GM03348 (cell line): Measurements from ENCODE around the gene SERINC1.
"Not testable (repeated sequence)": the region's sequence is repeated elsewhere in the genome, so short reads cannot be mapped to it uniquely, and the experiment has no call there.

Source experiments
- DNase-seq: peaks from one replicate; pipeline ENCODE4 v3.0.0; 2012; ENCODE audit warnings: low spot score

SERINC1 gene

DNA sequence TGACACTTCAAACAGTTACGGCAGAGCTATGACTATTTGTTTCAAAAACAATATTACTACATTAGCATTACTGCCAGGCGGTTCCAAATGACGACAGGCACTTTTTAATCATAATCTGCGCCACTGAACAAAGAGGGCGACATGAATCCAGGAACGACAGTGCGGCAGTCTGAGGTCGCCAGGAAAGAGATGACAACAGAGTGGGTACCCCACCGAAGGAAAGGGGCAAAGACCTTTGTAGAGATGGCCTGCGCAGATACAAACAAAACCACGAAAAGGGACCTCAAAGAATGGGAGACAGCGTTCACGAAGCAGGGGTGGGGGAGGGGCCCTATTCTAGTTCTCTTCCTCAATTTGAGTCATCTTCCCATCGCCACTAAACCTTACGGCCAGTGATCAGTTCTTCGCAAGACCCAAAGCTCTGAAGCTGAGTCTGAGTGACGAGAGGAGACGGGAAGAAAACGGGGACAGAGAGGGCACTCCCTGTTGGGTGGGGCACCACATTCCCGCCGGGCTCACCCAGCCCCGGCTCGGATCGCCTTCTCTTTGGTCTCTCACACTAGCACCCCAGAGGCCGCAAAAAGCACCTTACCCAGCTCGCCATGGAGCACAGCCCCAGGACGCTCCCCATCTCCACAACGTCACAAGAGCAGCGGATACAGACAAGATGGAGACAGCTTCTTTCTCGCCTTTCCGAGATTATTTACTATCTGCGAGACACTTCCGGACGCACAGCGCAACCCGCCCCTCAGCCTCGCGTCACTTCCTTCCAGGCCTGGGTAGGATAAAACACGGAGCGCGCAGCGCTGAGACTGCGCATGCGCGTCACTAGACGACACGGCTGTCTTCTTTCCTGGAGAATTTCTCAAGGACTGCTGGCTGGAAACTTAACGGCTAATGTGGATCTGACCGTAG lies at the start of gene SERINC1:
Gene SERINC1 (minus strand): TSS at position 701 of the 915 bp plus-strand sequence. CDS start 70 bp downstream, at position 631.
- peak; percentile 95 for DNase-seq

DNA sequence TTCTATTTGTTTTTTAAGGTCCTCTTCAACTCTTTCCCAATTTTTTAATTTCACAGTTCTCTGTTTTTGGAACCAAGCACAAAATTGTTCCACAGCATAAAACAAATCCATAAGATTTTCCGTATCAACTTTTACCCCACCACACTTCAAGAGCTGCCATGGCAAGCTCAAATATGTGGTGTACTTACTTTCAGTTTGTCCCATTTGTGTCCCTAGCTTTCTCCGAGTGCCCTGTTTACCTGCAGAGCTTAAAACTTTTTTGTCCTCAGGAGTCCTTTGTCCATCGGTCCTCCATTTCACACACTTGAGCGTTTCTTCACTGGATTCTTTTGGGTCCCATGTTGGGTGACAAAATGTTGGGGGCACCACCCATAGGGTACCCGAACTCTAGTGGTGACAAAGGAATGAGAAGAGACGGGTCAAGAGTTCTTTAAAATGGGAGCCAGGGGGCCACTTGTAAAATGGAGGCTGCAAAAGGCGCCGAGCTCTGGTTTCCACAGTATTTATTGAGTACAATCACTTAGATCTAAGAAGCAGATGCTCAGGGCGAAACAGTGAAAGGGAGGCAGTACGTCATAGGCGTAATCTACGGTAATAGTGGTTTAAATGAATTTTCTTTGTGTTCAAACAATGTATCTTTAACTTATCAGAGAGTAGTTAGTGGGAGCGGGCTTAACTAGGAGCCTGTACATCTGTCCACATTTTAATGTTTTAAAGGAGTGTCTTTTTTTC lies 39.8 kb upstream of the SERINC1 start:
- DNase-seq: no peak

DNA sequence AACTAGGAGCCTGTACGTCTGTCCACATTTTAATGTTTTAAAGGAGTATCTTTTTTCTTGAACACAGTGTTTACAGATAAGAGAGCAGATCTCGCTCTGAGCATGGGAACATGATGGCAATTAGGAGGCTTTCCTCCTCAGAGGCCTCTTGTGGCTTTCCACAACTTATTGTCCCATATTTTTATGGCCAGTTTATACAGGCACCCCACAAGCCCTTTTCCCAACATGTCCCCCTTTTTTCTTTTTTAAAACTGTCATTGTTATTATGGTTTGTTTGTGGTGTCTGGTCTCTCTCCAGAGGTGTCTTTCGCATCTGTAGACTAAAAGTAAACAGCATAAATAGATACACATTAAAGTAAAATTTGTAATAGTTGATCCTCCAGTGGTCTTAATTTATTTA lies 33.6 kb upstream of the SERINC1 start:
- not testable (repeated sequence) for DNase-seq

DNA sequence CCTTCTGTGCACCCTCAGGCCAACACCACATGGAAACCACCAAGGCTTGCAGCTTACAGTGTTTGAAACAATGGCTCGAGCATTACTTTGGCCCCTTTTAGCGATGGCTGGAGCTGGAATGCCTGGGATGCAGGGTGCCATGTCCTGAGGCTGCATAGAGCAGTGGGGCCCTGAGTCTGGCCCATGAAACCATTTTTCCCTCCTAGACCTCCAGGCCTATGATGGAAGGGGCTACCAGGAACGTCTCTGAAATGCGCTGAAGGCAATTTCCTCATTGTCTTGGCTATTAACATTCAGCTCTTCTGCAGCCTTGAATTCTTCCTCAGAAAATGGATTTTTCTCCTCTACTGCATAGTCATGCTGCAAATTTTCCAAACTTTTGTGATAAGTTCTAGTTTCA lies 29.9 kb upstream of the SERINC1 start:
- DNase-seq: no peak

DNA sequence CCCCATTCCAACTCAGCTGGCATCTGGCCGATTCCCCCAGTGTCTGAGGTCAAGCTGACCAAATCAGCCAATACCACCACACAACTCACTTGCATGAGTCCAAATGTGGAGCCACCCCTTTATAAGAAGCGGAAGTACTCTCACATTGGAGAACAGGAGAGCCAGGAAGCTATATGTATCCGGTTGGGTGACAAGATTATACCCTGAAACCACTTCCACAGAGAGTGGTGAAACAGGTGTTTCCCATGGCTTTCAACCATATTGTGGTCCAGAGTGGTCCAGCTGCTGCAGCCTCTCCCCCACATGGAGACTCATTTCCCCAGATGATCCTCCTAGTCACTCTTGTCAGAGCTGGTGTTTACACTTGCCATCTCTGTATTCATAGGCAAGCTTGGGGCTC lies 24.0 kb upstream of the SERINC1 start:
- no peak for DNase-seq

DNA sequence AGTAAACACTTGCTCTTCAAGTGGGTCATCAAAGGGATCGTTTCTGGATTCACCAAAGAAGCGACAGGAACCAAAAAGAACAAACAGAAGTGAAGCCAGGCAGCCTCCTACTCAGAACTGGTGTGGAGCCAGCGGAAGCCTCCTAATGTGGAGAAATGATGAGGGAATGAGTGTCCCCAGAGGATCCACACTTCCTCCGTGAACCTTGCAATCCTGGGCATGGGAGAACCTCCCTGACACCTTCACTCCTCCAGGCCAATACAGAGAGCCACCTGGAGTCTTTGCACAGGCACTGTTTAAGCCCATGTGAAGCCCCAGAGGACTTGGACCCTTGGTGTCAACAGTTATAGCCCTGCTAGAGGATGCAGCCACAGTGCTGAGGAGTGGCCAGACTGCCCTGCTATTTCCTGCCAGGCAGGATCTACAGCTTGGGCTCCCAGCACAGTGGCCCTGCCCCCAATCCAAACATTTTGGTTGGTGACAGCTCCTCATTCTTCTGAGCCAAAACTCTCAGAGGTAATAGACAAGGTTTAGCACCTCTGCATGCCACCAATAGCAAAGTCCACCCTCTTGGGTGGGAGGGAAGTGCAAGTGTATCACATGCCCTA lies 23.2 kb upstream of the SERINC1 start:
- no peak for DNase-seq

DNA sequence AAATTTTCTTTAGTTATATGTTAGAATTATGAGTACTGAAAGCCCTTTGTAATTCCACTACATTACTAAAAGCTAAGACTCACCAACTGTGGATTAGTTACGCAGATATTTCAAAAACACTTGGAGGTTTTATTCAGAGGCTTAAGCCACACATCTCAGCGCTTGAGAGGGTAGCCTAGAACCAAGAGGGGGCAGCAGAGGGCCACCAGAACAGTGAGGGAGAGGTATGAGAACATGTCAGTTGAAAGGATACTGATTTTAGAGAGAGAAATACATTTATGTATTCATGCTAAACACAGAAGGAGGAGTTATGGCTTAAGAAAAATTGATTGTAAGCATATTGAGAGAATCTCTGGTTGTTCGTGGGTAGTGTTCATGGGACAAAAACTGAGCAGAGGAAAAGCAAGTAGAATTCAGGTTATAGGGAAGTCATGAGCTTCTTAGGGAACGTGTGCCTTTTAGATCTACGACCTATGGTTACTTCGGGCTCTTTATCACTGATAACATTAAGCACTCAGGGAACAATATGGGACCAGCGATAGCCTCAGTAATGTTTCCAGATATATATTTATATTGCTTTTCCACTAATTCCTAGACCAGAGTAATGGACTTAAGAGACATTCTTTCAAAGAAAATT lies 20.4 kb upstream of the SERINC1 start:
- peak; percentile 81 for DNase-seq

DNA sequence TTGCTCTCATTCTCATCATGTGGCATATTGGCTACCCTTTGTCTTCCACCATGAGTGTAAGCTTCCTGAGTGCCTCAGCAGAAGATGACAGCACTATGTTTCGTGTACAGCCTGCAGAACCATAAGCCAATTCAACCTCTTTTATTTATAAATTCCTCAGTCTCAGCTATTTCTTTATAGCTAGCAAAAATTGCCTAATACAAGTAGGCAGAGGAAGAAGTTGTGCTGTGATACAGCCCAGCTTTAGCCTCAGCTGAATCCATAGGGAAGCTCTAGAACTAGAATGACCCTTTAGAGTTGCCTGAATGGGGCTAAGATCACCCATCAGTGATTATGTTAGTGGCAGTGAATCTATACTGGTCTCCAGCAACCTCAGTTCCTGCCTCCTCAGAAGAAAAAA lies 19.0 kb upstream of the SERINC1 start:
- DNase-seq: no peak

DNA sequence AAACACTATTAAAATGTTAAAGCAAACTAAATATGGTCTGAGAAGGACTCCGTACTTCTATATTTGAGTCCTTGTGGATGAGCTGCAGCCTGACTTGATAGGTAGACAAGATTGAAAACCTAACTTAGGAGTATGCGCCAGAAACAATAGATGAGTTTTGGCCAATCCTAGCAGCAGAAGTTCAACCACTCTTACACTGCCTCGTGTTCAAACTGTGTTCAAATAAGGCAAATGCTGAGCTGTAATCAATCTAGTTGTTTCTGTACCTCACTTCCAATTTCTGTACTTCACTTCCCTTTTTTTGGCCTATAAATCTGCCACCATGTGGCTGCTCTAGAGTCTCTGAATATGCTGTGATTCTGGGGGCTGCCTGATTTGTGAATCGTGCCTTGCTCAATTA lies 13.2 kb upstream of the SERINC1 start:
- no peak for DNase-seq

DNA sequence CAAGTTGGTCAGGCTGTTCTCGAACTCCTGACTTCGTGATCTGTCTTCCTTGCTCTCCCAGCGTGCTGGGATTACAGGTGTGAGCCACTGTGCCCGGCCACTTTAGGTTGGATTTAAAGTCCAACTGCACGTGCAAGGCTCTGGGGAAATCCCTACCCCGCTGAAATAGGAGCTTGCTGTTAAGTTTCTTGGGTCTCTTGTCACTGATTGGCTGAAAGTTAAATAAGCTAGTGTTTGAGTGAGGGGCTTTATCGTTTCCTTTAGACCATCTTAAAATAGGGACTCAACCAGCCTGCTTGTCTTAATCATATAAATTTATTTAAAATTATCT lies 11.1 kb upstream of the SERINC1 start:
- no peak for DNase-seq

DNA sequence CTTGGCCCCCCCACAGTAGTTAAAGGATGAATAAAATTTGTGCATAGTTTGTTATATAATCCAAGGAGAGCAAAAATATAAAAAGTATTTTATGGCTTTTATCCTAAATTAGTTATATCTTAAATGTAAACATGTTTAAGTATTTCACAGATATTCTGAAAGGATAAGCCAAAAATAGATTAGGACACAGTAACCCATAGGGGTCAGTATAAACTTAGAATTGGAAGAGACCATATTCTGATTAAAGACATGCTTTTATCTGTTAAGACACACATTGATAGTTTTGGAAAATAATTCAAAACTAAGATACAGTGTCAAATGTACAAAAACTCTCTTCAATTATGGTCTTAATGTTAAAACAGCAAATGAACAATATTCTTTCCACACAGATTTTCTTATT lies 4.5 kb upstream of the SERINC1 start:
- DNase-seq: peak; percentile 39

DNA sequence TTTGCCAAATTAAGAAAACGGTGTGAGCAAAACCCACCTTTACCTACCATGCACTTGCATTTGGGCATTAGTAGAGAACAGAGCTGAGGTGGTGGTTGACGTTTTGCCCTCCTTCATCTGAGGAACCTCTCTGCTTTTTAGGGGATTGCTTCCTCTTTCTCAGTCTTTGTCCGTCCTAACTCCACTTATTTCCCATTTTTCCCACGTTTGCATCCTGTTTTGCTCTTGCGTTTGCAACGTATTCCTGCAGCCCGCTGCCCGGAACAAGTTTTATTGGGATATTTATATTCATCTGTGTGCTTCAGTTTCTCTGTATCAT lies 374 bp upstream of the SERINC1 start:
- DNase-seq: no peak

DNA sequence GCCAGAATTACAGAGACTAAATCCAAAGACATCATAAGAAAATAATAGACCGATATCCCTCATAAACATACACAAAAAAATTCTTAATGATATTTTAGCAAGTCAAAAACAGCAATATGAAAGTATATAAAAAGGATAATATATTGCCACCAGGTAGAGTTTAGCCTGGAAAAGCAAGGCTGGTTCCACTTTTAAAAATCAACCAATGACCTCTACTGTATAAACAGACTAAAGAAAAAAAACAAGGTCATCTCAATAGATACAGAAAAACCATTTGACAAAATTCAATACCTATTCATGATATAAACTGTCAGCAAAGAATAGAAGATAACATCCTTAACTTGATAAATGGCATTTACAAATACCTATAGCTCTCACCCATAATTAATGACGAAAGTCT lies 9.7 kb downstream of the SERINC1 start:
- DNase-seq: no peak

DNA sequence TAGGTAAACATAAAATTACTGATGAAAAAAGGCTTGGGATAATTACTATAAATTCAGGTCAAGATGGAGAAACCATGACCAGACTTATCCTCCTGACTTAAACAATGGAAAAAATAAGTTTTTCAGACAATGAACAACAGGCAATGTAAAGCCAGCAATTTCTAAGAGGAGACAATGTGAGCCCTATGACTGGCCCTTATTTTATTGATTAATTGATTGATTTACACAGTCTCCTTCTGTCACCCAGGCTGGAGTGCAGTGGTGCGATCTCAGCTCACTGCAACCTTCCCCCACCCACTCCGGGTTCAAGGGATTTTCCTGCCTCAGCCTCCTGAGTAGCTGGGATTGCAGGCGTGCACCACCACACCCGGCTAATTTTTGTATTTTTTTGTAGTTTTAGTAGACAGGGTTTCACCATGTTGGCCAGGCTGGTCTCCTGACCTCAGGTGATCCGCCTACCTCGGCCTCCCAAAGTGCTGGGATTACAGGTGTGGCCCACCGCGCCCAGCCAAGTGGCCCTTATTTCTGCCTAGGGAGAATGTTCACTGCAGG lies 11.7 kb downstream of the SERINC1 start:
- not testable (repeated sequence) for DNase-seq

DNA sequence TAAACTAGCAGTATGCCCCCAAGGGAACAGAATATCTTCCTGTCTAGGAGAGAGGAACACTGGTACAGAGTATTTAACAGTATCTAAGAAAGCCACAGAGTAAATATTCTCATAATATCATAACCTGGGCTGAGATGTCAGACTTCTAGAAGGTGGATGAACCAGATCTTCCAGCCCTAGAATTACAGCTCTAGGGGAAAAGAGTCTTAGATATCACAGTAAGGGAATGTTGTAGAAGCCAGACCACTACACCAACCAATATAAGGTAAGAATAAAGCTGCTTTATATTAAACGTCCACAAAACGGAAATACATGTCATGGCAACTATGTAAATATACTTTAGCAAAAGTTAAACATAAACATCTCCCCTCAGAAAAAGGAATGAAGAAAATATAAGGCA lies 12.4 kb downstream of the SERINC1 start:
- DNase-seq: no peak

DNA sequence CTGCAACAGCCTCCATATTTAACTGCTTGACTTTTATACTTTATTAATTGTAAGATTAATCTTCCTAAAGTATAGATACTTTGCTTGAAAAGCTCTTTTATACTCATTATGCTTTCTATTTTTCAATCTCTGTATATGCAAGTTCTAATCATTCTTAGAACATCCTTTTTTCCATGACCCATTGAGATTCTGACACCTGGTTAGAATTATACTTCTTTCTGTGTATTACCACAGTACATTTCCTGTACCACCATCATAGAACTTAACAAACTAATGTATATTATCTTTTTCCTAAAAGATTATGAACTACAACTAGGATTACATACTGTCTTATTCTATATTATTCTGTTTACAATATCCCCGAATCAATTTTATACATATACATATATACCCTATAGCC lies 13.5 kb downstream of the SERINC1 start:
- DNase-seq: no peak

DNA sequence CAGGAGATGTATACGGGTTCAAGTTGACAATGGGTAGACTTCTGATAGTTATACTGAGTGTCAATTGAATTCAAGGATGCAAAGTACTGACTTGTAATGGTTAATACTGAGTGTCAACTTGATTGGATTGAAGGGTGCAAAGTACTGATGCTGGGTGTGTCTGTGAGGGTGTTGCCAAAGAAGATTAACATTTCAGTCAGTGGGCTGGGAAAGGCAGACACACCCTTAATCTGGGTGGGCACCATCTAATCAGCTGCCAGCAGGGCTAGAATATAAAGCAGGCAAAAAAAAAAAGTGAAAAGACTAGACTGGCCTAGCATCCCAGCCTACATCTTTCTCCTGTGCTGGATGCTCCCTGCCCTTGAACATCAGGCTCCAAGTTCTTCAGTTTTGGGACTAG lies 16.5 kb downstream of the SERINC1 start:
- DNase-seq: not testable (repeated sequence)

DNA sequence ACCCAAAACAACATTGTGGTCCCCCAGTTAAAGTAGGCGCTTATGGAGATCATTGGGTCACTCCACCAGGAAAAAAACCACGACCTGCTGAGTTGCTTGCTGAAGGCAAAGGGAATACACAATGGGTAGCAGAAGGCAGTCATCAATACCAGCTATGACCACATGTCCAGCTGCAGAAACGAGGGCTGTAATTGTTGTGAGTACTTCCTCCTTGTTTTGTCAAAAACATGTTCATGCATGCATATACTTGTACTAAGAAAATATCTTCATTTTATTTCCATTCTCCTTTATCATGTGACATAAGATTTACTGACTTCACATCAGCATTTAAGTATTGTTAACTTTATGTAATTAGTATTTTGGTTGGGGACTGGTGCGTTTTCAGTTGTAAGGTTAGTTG lies 16.9 kb downstream of the SERINC1 start:
- DNase-seq: no peak

DNA sequence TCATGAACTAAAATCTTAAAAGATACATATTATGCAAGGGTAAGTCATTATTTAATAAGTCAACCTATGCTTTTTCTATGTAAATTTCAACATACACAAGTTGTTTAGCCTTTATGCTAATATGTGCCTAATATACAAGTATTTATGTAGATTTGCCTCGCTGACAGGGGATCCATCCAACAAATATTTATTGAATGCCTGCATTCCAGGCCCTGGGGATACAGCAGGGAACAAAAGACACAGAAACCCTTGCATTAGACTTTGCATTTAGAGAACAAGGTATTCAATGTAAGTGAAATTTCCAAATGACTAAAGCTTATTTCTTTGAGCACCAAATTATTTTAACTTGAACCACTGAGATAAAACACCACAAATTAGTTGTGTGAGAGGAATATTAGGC lies 19.1 kb downstream of the SERINC1 start:
- no peak for DNase-seq

DNA sequence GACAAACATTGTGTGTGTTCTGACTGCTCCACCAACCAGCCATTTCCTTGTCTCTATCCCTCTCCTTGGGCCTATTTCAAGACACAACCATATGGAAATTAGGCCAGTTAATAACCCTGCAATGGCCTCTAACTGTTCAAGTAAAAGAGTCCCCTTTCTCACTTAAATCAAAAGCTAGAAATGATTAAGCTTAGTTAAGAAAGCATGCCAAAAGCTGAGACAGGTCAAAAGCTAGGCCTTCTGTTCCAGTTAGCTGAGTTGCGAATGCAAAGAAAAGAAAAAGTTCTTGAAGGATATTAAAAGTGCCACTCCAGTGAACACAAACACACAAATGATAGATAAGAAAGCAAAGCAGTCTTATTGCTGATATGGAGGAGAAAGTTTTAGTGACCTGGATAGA lies 22.5 kb downstream of the SERINC1 start:
- DNase-seq: no peak

DNA sequence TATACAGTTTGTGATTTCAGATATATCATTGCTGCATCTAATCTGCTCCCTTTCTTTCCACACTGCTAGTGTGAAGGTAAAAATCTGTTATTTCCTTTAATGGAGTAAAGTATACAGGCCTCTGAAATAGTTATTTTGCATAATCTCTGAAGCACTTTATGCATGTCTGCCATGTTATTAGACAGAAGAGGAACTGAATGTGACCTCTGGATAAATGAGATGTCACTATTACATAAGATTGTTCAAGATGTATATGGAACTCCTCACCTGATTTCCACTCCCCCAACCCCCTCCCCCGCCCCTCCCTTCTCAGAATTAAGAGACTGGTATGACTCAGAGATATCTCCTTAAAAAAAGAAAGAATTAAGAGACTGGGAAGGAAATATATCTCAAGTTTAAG lies 26.3 kb downstream of the SERINC1 start:
- no peak for DNase-seq

DNA sequence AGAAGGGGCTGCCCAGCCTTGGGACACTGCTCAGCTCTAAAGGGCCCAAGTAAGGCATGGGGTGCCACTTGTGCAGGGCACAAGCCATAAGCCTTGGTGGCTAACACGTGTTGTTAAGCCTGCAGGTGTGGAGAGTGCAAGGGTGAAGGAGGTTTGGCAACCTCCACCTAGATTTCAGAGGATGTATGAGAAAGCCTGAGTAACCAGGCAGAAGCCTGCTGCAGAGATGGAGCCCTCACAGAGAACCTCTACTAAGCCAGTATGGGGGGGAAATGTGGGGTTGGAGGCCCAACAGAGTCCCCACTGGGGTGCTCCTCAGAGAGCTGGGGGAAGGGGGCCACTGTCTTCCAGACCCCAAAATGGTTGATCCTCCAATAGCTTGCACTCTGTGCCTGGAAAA lies 32.6 kb downstream of the SERINC1 start:
- no peak for DNase-seq
